ENCODE data around the gene MCTP1. TPM values are rescaled to one million over a fixed set of nuclear protein-coding genes. Genes with fewer than 3 reads are reported as not detected.

Gene MCTP1
- total and polyA plus RNA-seq, 2 of the 8 experiments (the other 6 are each of a cell fraction or from before 2014, with no cell fraction given): 0.56 to 3.4 TPM

DNA sequence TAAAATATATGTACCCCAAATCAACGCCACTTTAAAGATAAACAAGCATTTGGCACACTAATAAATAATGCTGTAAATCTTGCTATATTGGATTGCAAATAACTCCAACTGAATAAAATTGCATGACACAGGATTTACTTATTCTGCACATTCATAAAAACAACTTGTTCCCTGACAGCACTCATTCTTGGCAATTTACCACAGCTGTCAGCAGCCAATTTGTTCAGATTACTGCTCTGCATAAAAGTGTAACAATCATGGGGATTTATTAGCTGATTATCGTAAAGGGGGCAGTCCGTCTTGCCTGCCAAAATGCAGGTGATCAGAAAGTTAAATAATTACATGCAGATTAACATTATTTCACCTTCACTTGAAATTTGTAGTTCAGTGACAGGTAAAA, 381.2 kb downstream of the MCTP1 start:
- Histone ChIP-seq H3K9me3 (ENCODE audit: insufficient read depth in 2 of 2, low read depth in 1 of 2, low read length in 1 of 2) (no peaks in the 10 kb centered on the region), H3K4me1 (replicated peaks in 1 of 4; ENCODE audit: control insufficient read depth in 3 of 4, insufficient read depth in 4 of 4, low read length in 3 of 4) (no peaks in the 10 kb centered on the region), H3K14ac (ENCODE audit: insufficient read length) (no peak overlapping the region), H3K18ac (ENCODE audit: extremely low read depth, low read length) (no peak overlapping the region), H3K36me3 (ENCODE audit: control insufficient read depth in 2 of 4, insufficient read depth in 4 of 4, low read length in 3 of 4) (no peaks in the 10 kb centered on the region), H4K91ac (replicated peaks; ENCODE audit: insufficient read length, low read length) (no peak overlapping the region), H2BK5ac (ENCODE audit: low read depth, low read length) (no peak overlapping the region), H4K8ac (ENCODE audit: extremely low read depth, insufficient read depth, low read length) (no peak overlapping the region), H3K9ac (replicated peaks in 1 of 4; ENCODE audit: extremely low read depth in 1 of 4, low read depth in 3 of 4, low read length in 3 of 4) (no peak overlapping the region), H3K27me3 (replicated peaks in 1 of 4; ENCODE audit: control insufficient read depth in 3 of 4, extremely low read depth in 1 of 4, insufficient read depth in 3 of 4, low read length in 3 of 4) (no peaks in the 10 kb centered on the region), H3K4me2 (ENCODE audit: insufficient read depth in 1 of 2, low read depth in 2 of 2, low read length in 2 of 2) (no peak overlapping the region), H3K56ac (replicated peaks; ENCODE audit: insufficient read length, low read depth, low read length) (no peak overlapping the region), H3K4ac (replicated peaks; ENCODE audit: insufficient read length, low read depth, low read length) (no peak overlapping the region), H2AFZ (ENCODE audit: low read length) (no peak overlapping the region), H2BK15ac (ENCODE audit: low read length) (no peak overlapping the region), H3K23ac (ENCODE audit: insufficient read length) (no peak overlapping the region), H3K79me2 (ENCODE audit: control insufficient read depth in 1 of 2, insufficient read depth in 2 of 2, low read length in 2 of 2) (no peaks in the 10 kb centered on the region), H2BK12ac (ENCODE audit: low read depth, low read length) (no peak overlapping the region), H2BK20ac (ENCODE audit: low read length) (no peak overlapping the region), H3K4me3 (ENCODE audit: extremely low read depth in 1 of 4, insufficient read depth in 2 of 4, low read depth in 3 of 4, low read length in 4 of 4) (no peak overlapping the region), H2AK5ac (ENCODE audit: low read depth, low read length) (no peak overlapping the region), H2BK120ac (replicated peaks; ENCODE audit: low read depth, low read length) (no peak overlapping the region), H4K20me1 (replicated peaks in 1 of 2; ENCODE audit: control insufficient read depth in 1 of 2, insufficient read depth in 2 of 2, low read length in 2 of 2) (no peaks in the 10 kb centered on the region), H3K79me1 (ENCODE audit: low read depth, low read length) (no peaks in the 10 kb centered on the region), H3K23me2 (ENCODE audit: low read depth, low read length) (no peaks in the 10 kb centered on the region), H3K27ac (ENCODE audit: low read depth, low read length) (no peak overlapping the region), H4K5ac (ENCODE audit: insufficient read length, low read depth, low read length) (no peak overlapping the region)
- ChIA-PET CTCF (ENCODE audit: partially characterized antibody) (interaction anchor here (2.5 kb wide), 1 partner anchor 10 kb away, joined by 7 read pairs; no protein-coding TSS in a partner anchor), POLR2A (ENCODE audit: partially characterized antibody) (no interaction called here)
- 93% methylated on average over 3 of the region's 3 CpGs; no CpG with 5 or more reads in 1 of the 2 experiments for WGBS, 2 experiments (ENCODE audit: extremely low coverage in 1 of 2, insufficient coverage in 1 of 2, insufficient read length in 1 of 2, insufficient replicate concordance in 2 of 2, low coverage in 1 of 2, low lambda C conversion rate in 2 of 2, missing lambda C conversion rate in 1 of 2)
- FAIRE-seq (no peak), DNase-seq (ENCODE audit: low read depth in 1 of 2, low spot score in 2 of 2) (no peak)
- TF ChIP-seq SP2 (IDR thresholded peaks at IDR 0.05; ENCODE audit: low read length) (no peak), EP300 (IDR thresholded peaks at IDR 0.05; ENCODE audit: borderline replicate concordance in 1 of 2, low read depth in 2 of 2, low read length in 2 of 2) (no peak), SP4 (IDR thresholded peaks at IDR 0.05; ENCODE audit: low read length) (no peak), EGR1 (IDR thresholded peaks at IDR 0.05; ENCODE audit: borderline replicate concordance, low read depth, low read length) (no peak), GTF2F1 (IDR thresholded peaks at IDR 0.05; ENCODE audit: borderline replicate concordance, low read depth, low read length) (no peak), SP1 (IDR thresholded peaks at IDR 0.05; ENCODE audit: low read depth, low read length) (no peak), CREB1 (IDR thresholded peaks at IDR 0.05) (no peak), RAD21 (IDR thresholded peaks at IDR 0.05 in 1 of 2, conservative IDR thresholded peaks at IDR 0.05 in 1 of 2; ENCODE audit: low read depth in 2 of 2, low read length in 2 of 2) (no peak), KDM4A (IDR thresholded peaks at IDR 0.05; ENCODE audit: low read depth, low read length, severe bottlenecking) (no peak), GABPA (IDR thresholded peaks at IDR 0.05; ENCODE audit: borderline replicate concordance, insufficient read depth, low read length) (no peak), POU5F1 (IDR thresholded peaks at IDR 0.05; ENCODE audit: low read depth, low read length) (no peak), ZNF274 (IDR thresholded peaks at IDR 0.05; ENCODE audit: borderline replicate concordance, extremely low read depth, low read length) (no peak), CBX5 (IDR thresholded peaks at IDR 0.05; ENCODE audit: low read depth, low read length) (no peak), FOSL1 (IDR thresholded peaks at IDR 0.05; ENCODE audit: insufficient read depth, low read depth, low read length) (no peak)
- TF ChIP-seq, protein P1, sequence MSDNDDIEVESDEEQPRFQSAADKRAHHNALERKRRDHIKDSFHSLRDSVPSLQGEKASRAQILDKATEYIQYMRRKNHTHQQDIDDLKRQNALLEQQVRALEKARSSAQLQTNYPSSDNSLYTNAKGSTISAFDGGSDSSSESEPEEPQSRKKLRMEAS (IDR thresholded peaks at IDR 0.05): no peak

All from H1 (cell line).